ENCODE results near the gene NRXN3. TPM values are rescaled to one million over a fixed set of nuclear protein-coding genes. Genes with fewer than 3 reads are reported as not detected.

NRXN3 gene
- total and polyA plus RNA-seq, 4 donors = 1.5 to 16.6 (median 7.7) TPM

- Histone ChIP-seq H3K36me3 (ENCODE audit: control insufficient read depth in 1 of 2, insufficient read depth in 2 of 2, low read length in 1 of 2) (no peaks in the 10 kb centered on the region), H3K4me3 (ENCODE audit: low read length in 2 of 2) (no peak overlapping the region), H3K27ac (ENCODE audit: low read depth in 1 of 2, low read length in 2 of 2) (no peak overlapping the region), H3K9me3 (ENCODE audit: control insufficient read depth, low read length) (no peaks in the 10 kb centered on the region), H3K4me1 (ENCODE audit: control insufficient read depth in 1 of 2, insufficient read depth in 2 of 2, low read length in 2 of 2) (no peaks in the 10 kb centered on the region), H3K27me3 (ENCODE audit: control insufficient read depth in 1 of 2, insufficient read depth in 2 of 2, low read length in 1 of 2) (peaks cover 0 to 3% of the 10 kb centered on the region in 2 donors)
- no peak for ATAC-seq (ENCODE audit: low FRiP score)
- intact Hi-C loops (cut with DNase I) = no loop called here
- no peak for DNase-seq
- WGBS, 2 donors = 20 to 36% methylated on average over 1 of the region's 1 CpG
Observed at GRCh38 chr14:78683981-78684380, 513.8 kb downstream of the NRXN3 start.

- no peak overlapping the region for H3K4me3 ChIP-seq (ENCODE audit: low read length in 2 of 2)
- no peak for ATAC-seq (ENCODE audit: low FRiP score)
- H3K9me3 ChIP-seq (ENCODE audit: control insufficient read depth, low read length) = no peaks in the 10 kb centered on the region
- no peaks in the 10 kb centered on the region for H3K27me3 ChIP-seq (ENCODE audit: control insufficient read depth in 1 of 2, insufficient read depth in 2 of 2, low read length in 1 of 2)
- no peaks in the 10 kb centered on the region for H3K36me3 ChIP-seq (ENCODE audit: control insufficient read depth in 1 of 2, insufficient read depth in 2 of 2, low read length in 1 of 2)
- DNase-seq = no peak
- intact Hi-C loops (cut with DNase I) = no loop called here
- 85 to 86% methylated on average over 1 of the region's 1 CpG for WGBS, 2 donors
- H3K4me1 ChIP-seq (ENCODE audit: control insufficient read depth in 1 of 2, insufficient read depth in 2 of 2, low read length in 2 of 2) = peaks cover 0 to 3% of the 10 kb centered on the region in 2 donors
- H3K27ac ChIP-seq (ENCODE audit: low read depth in 1 of 2, low read length in 2 of 2) = no peak overlapping the region
Observed at GRCh38 chr14:78688503-78688902, 518.3 kb downstream of the NRXN3 start.

GRCh38 chr14:78690836-78691235 is 520.7 kb downstream of the NRXN3 start:
- no peak overlapping the region for H3K27ac ChIP-seq (ENCODE audit: low read depth in 1 of 2, low read length in 2 of 2)
- no peak for DNase-seq
- 53 to 62% methylated on average over 2 of the region's 2 CpGs for WGBS, 2 donors
- intact Hi-C loops (cut with DNase I) = no loop called here
- no peaks in the 10 kb centered on the region for H3K36me3 ChIP-seq (ENCODE audit: control insufficient read depth in 1 of 2, insufficient read depth in 2 of 2, low read length in 1 of 2)
- no peak overlapping the region for H3K4me3 ChIP-seq (ENCODE audit: low read length in 2 of 2)
- H3K4me1 ChIP-seq (ENCODE audit: control insufficient read depth in 1 of 2, insufficient read depth in 2 of 2, low read length in 2 of 2) = peaks cover 0 to 3% of the 10 kb centered on the region in 2 donors
- H3K9me3 ChIP-seq (ENCODE audit: control insufficient read depth, low read length) = no peaks in the 10 kb centered on the region
- no peak for ATAC-seq (ENCODE audit: low FRiP score)
- H3K27me3 ChIP-seq (ENCODE audit: control insufficient read depth in 1 of 2, insufficient read depth in 2 of 2, low read length in 1 of 2) = no peaks in the 10 kb centered on the region

- WGBS, 2 donors = 16 to 24% methylated on average over 2 of the region's 2 CpGs
- Histone ChIP-seq H3K4me3 (ENCODE audit: low read length in 2 of 2) (no peak overlapping the region), H3K9me3 (ENCODE audit: control insufficient read depth, low read length) (no peaks in the 10 kb centered on the region), H3K36me3 (ENCODE audit: control insufficient read depth in 1 of 2, insufficient read depth in 2 of 2, low read length in 1 of 2) (no peaks in the 10 kb centered on the region), H3K4me1 (ENCODE audit: control insufficient read depth in 1 of 2, insufficient read depth in 2 of 2, low read length in 2 of 2) (no peaks in the 10 kb centered on the region), H3K27ac (ENCODE audit: low read depth in 1 of 2, low read length in 2 of 2) (no peak overlapping the region), H3K27me3 (ENCODE audit: control insufficient read depth in 1 of 2, insufficient read depth in 2 of 2, low read length in 1 of 2) (no peaks in the 10 kb centered on the region)
- ATAC-seq (ENCODE audit: low FRiP score) = no peak
- intact Hi-C loops (cut with DNase I) = no loop called here
- no peak for DNase-seq
Observed at GRCh38 chr14:78697341-78697740, 527.2 kb downstream of the NRXN3 start.

GRCh38 chr14:78698991-78699390 is 528.8 kb downstream of the NRXN3 start:
- Histone ChIP-seq H3K9me3 (ENCODE audit: control insufficient read depth, low read length) (no peaks in the 10 kb centered on the region), H3K4me3 (ENCODE audit: low read length in 2 of 2) (no peak overlapping the region), H3K4me1 (ENCODE audit: control insufficient read depth in 1 of 2, insufficient read depth in 2 of 2, low read length in 2 of 2) (no peaks in the 10 kb centered on the region), H3K36me3 (ENCODE audit: control insufficient read depth in 1 of 2, insufficient read depth in 2 of 2, low read length in 1 of 2) (no peaks in the 10 kb centered on the region), H3K27ac (ENCODE audit: low read depth in 1 of 2, low read length in 2 of 2) (no peak overlapping the region), H3K27me3 (ENCODE audit: control insufficient read depth in 1 of 2, insufficient read depth in 2 of 2, low read length in 1 of 2) (no peaks in the 10 kb centered on the region)
- intact Hi-C loops (cut with DNase I) = no loop called here
- DNase-seq (no peak), ATAC-seq (ENCODE audit: low FRiP score) (no peak)
- WGBS, 2 donors = 75 to 77% methylated on average over 3 of the region's 3 CpGs

GRCh38 chr14:78700236-78700635 is 530.1 kb downstream of the NRXN3 start:
- no peak for DNase-seq
- Histone ChIP-seq H3K27ac (ENCODE audit: low read depth in 1 of 2, low read length in 2 of 2) (no peak overlapping the region), H3K36me3 (ENCODE audit: control insufficient read depth in 1 of 2, insufficient read depth in 2 of 2, low read length in 1 of 2) (no peaks in the 10 kb centered on the region), H3K9me3 (ENCODE audit: control insufficient read depth, low read length) (peaks cover 1% of the 10 kb centered on the region), H3K27me3 (ENCODE audit: control insufficient read depth in 1 of 2, insufficient read depth in 2 of 2, low read length in 1 of 2) (no peaks in the 10 kb centered on the region), H3K4me1 (ENCODE audit: control insufficient read depth in 1 of 2, insufficient read depth in 2 of 2, low read length in 2 of 2) (no peaks in the 10 kb centered on the region), H3K4me3 (ENCODE audit: low read length in 2 of 2) (no peak overlapping the region)
- WGBS, 2 donors = 88 to 90% methylated on average over 2 of the region's 2 CpGs
- intact Hi-C loops (cut with DNase I) = no loop called here
- no peak for ATAC-seq (ENCODE audit: low FRiP score)

- DNase-seq (no peak), ATAC-seq (ENCODE audit: low FRiP score) (no peak)
- Histone ChIP-seq H3K27ac (ENCODE audit: low read depth in 1 of 2, low read length in 2 of 2) (no peak overlapping the region), H3K36me3 (ENCODE audit: control insufficient read depth in 1 of 2, insufficient read depth in 2 of 2, low read length in 1 of 2) (no peaks in the 10 kb centered on the region), H3K27me3 (ENCODE audit: control insufficient read depth in 1 of 2, insufficient read depth in 2 of 2, low read length in 1 of 2) (no peaks in the 10 kb centered on the region), H3K9me3 (ENCODE audit: control insufficient read depth, low read length) (peaks cover 1% of the 10 kb centered on the region), H3K4me1 (ENCODE audit: control insufficient read depth in 1 of 2, insufficient read depth in 2 of 2, low read length in 2 of 2) (no peaks in the 10 kb centered on the region), H3K4me3 (ENCODE audit: low read length in 2 of 2) (no peak overlapping the region)
- WGBS, 2 donors = 6 to 7% methylated on average over 5 of the region's 5 CpGs
- intact Hi-C loops (cut with DNase I) = no loop called here
Observed at GRCh38 chr14:78701246-78701645, 531.1 kb downstream of the NRXN3 start.

- H3K4me3 ChIP-seq (ENCODE audit: low read length in 2 of 2) = no peak overlapping the region
- no peak overlapping the region for H3K27ac ChIP-seq (ENCODE audit: low read depth in 1 of 2, low read length in 2 of 2)
- 42 to 50% methylated on average over 4 of the region's 4 CpGs for WGBS, 2 donors
- DNase-seq (no peak), ATAC-seq (ENCODE audit: low FRiP score) (no peak)
- H3K36me3 ChIP-seq (ENCODE audit: control insufficient read depth in 1 of 2, insufficient read depth in 2 of 2, low read length in 1 of 2) = no peaks in the 10 kb centered on the region
- H3K9me3 ChIP-seq (ENCODE audit: control insufficient read depth, low read length) = peaks cover 1% of the 10 kb centered on the region
- H3K27me3 ChIP-seq (ENCODE audit: control insufficient read depth in 1 of 2, insufficient read depth in 2 of 2, low read length in 1 of 2) = no peaks in the 10 kb centered on the region
- no peaks in the 10 kb centered on the region for H3K4me1 ChIP-seq (ENCODE audit: control insufficient read depth in 1 of 2, insufficient read depth in 2 of 2, low read length in 2 of 2)
- intact Hi-C loops (cut with DNase I) = no loop called here
Observed at GRCh38 chr14:78704965-78705364, 534.8 kb downstream of the NRXN3 start.

- DNase-seq (no peak), ATAC-seq (ENCODE audit: low FRiP score) (no peak)
- intact Hi-C loops (cut with DNase I) = no loop called here
- Histone ChIP-seq H3K4me3 (ENCODE audit: low read length in 2 of 2) (no peak overlapping the region), H3K27ac (ENCODE audit: low read depth in 1 of 2, low read length in 2 of 2) (no peak overlapping the region), H3K36me3 (ENCODE audit: control insufficient read depth in 1 of 2, insufficient read depth in 2 of 2, low read length in 1 of 2) (no peaks in the 10 kb centered on the region), H3K4me1 (ENCODE audit: control insufficient read depth in 1 of 2, insufficient read depth in 2 of 2, low read length in 2 of 2) (no peaks in the 10 kb centered on the region), H3K27me3 (ENCODE audit: control insufficient read depth in 1 of 2, insufficient read depth in 2 of 2, low read length in 1 of 2) (no peaks in the 10 kb centered on the region), H3K9me3 (ENCODE audit: control insufficient read depth, low read length) (peaks cover 1% of the 10 kb centered on the region)
Observed at GRCh38 chr14:78705989-78706388, 535.8 kb downstream of the NRXN3 start.
